GM12872 (cell line): ENCODE data around the gene STING1.

ENCODE experiments used
- CTCF ChIP-seq: IDR thresholded peaks from 3 replicates; pipeline ENCODE4 v1.5.1; 2011; ENCODE audit warnings: low read depth, mild to moderate bottlenecking, low read length, moderate library complexity; ENCODE audit not compliant: insufficient read depth

STING1 gene

GRCh38 chr5:139456776-139457175 lies 25.8 kb downstream of the STING1 start:
- no peak for TF ChIP-seq CTCF

GRCh38 chr5:139454568-139455290 lies 27.8 kb downstream of the STING1 start:
- no peak for TF ChIP-seq CTCF

- no peak for TF ChIP-seq CTCF
Observed at GRCh38 chr5:139453683-139454567, 28.6 kb downstream of the STING1 start.

GRCh38 chr5:139451878-139452660 lies 30.5 kb downstream of the STING1 start:
- TF ChIP-seq CTCF, result no peak

- no peak for TF ChIP-seq CTCF
Observed at GRCh38 chr5:139451176-139451575, 31.4 kb downstream of the STING1 start.

GRCh38 chr5:139446956-139447779 lies 35.4 kb downstream of the STING1 start:
- TF ChIP-seq CTCF, result no peak
